ENCODE data around the gene ARHGAP18. TPM values are rescaled to one million over a fixed set of nuclear protein-coding genes. Genes with fewer than 3 reads are reported as not detected.
A peak's percentile ranks its signal among the peaks of the same experiment; 100 is the strongest.

The ARHGAP18 gene
- total and polyA plus RNA-seq, 10 of the 15 experiments (the other 5 are each of a cell fraction or from before 2014, with no cell fraction given) = 18.2 to 52.2 (median 31.7) TPM

- no peak for TF ChIP-seq ETV6 (conservative IDR thresholded peaks at IDR 0.05 in 1 of 2, IDR thresholded peaks at IDR 0.05 in 1 of 2; ENCODE audit: borderline replicate concordance in 1 of 2, low read depth in 1 of 2)
Measured at GRCh38 chr6:129731428-129731827, 21.5 kb upstream of the ARHGAP18 start (continued).

GRCh38 chr6:129730477-129731165 lies 20.6 kb upstream of the ARHGAP18 start:
- no peaks in the 10 kb centered on the region for H3K36me3 ChIP-seq (ENCODE audit: control insufficient read depth in 2 of 2, insufficient read depth in 2 of 2, low read length in 1 of 2)
- no peaks in the 10 kb centered on the region for H3K9me3 ChIP-seq (replicated peaks; ENCODE audit: control insufficient read depth, insufficient read depth, low read length)
- no peak overlapping the region for H3K4me2 ChIP-seq (ENCODE audit: control insufficient read depth, insufficient read depth)
- H2AFZ ChIP-seq (ENCODE audit: control insufficient read depth, low read depth, low read length) = peak overlapping the region; percentile 83
- no peaks in the 10 kb centered on the region for H3K4me1 ChIP-seq (ENCODE audit: control insufficient read depth, insufficient read depth, low read length)
- POLR2A ChIA-PET = interaction anchor here (1.3 to 2.0 kb wide), 2 partner anchors 18 to 133 kb away, joined by 4 read pairs; no protein-coding TSS in a partner anchor
- H3K27me3 ChIP-seq (replicated peaks in 1 of 2; ENCODE audit: control insufficient read depth in 2 of 2, insufficient read depth in 2 of 2, low read length in 1 of 2) = no peaks in the 10 kb centered on the region
- ATAC-seq (peak; percentile 87), DNase-seq (ENCODE audit: low read depth, low spot score) (no peak), FAIRE-seq (no peak)
- H3K4me3 ChIP-seq = no peak overlapping the region
- RAD21 ChIA-PET (ENCODE audit: unreplicated experiment) = interaction anchor here (0.6 to 10.9 kb wide), 32 partner anchors 11 to 291 kb away, joined by 3 to 268 read pairs (median 5); partner anchors contain the start of gene ARHGAP18
- no peak overlapping the region for H3K9ac ChIP-seq (ENCODE audit: control insufficient read depth, insufficient read depth, low read length)
- BruUV-seq (replicated peaks) = no TSS peak
- peak overlapping the region; percentile 43; the same call in 1 of the 2 replicates for H3K27ac ChIP-seq (ENCODE audit: control insufficient read depth, insufficient read depth)
- in situ Hi-C loops (cut with MboI) = no loop called here
- intact Hi-C loops (cut with micrococcal nuclease; ENCODE audit: unreplicated experiment) = loop anchor here (1.0 to 2.0 kb wide), 5 partner anchors 18 to 291 kb away; no protein-coding TSS in a partner anchor
- 27% methylated on average over 8 of the region's 8 CpGs for WGBS (ENCODE audit: insufficient coverage, insufficient replicate concordance, low lambda C conversion rate, missing lambda C conversion rate)
- CTCF ChIA-PET = interaction anchor here (0.6 to 11.3 kb wide), 33 partner anchors 9 to 291 kb away, joined by 3 to 411 read pairs (median 4); partner anchors contain the start of gene ARHGAP18
- no peaks in the 10 kb centered on the region for H3K79me2 ChIP-seq (ENCODE audit: control insufficient read depth, insufficient read depth, low read length)
- no peaks in the 10 kb centered on the region for H4K20me1 ChIP-seq (ENCODE audit: control insufficient read depth, insufficient read depth)
- SMC1A ChIA-PET (ENCODE audit: uncharacterized antibody, unreplicated experiment) = interaction anchor here (0.5 to 11.3 kb wide), 39 partner anchors 9 to 321 kb away, joined by 3 to 407 read pairs (median 5); partner anchors contain the start of gene ARHGAP18
- TF ChIP-seq MAX (IDR thresholded peaks at IDR 0.05; ENCODE audit: low read depth, low read length) = no peak
- no peak for TF ChIP-seq IKZF2 (IDR thresholded peaks at IDR 0.05)
- TF ChIP-seq ZSCAN29 (IDR thresholded peaks at IDR 0.05) = no peak
- no peak for TF ChIP-seq ETV6 (conservative IDR thresholded peaks at IDR 0.05 in 1 of 2, IDR thresholded peaks at IDR 0.05 in 1 of 2; ENCODE audit: borderline replicate concordance in 1 of 2, low read depth in 1 of 2)
- TF ChIP-seq KAT2A (conservative IDR thresholded peaks at IDR 0.05; ENCODE audit: control insufficient read depth, low read depth, low read length) = no peak
- TF ChIP-seq TCF12 (IDR thresholded peaks at IDR 0.05; ENCODE audit: low read depth, low read length) = no peak
- no peak for TF ChIP-seq ATF3 (IDR thresholded peaks at IDR 0.05; ENCODE audit: borderline replicate concordance, extremely low read depth, low read depth, low read length)
- TF ChIP-seq HDAC6 (IDR thresholded peaks at IDR 0.05; ENCODE audit: unreplicated experiment) = no peak
- TF ChIP-seq CHD4 (IDR thresholded peaks at IDR 0.05) = no peak
- TF ChIP-seq NFYA (IDR thresholded peaks at IDR 0.05; ENCODE audit: borderline replicate concordance, low read depth, low read length) = no peak
- no peak for TF ChIP-seq TARDBP (IDR thresholded peaks at IDR 0.05; ENCODE audit: borderline replicate concordance)
- peak; percentile 96 for TF ChIP-seq RAD21 (IDR thresholded peaks at IDR 0.05; ENCODE audit: insufficient read depth, low read depth, low read length)
- no peak for TF ChIP-seq CBFB (IDR thresholded peaks at IDR 0.05; ENCODE audit: low read depth)
- TF ChIP-seq FOXM1 (IDR thresholded peaks at IDR 0.05; ENCODE audit: low read depth, low read length) = peak; percentile 81
- TF ChIP-seq ZNF687 (IDR thresholded peaks at IDR 0.05) = no peak

All from GM12878 (cell line).